Measurements from ENCODE around the gene FNIP1.
"Not testable (repeated sequence)": the region's sequence is repeated elsewhere in the genome, so short reads cannot be mapped to it uniquely, and the experiment has no call there.

The FNIP1 gene

GRCh38 chr5:131685516-131686171 is 111.2 kb downstream of the FNIP1 start:
- Histone ChIP-seq H3K36me3 (ENCODE audit: control insufficient read depth in 4 of 4, insufficient read depth in 4 of 4, low read length in 3 of 4) (peaks cover 10 to 33% (median 18%) of the 10 kb centered on the region in 4 experiments), H3K27ac (ENCODE audit: insufficient read depth in 1 of 2, low read depth in 1 of 2, low read length in 2 of 2, poor library complexity in 1 of 2, severe bottlenecking in 2 of 2) (no peak overlapping the region), H3K4me1 (ENCODE audit: control extremely low read depth in 1 of 4, control insufficient read depth in 4 of 4, insufficient read depth in 4 of 4, low read length in 3 of 4) (peaks cover 10 to 18% (median 11%) of the 10 kb centered on the region in 4 experiments), H3K27me3 (replicated peaks in 2 of 5; ENCODE audit: control insufficient read depth in 4 of 5, insufficient read depth in 5 of 5, low read length in 4 of 5) (no peaks in the 10 kb centered on the region), H3K4me3 (ENCODE audit: control insufficient read depth in 1 of 7, extremely low read depth in 1 of 7, insufficient read depth in 4 of 7, low read depth in 2 of 7, low read length in 6 of 7) (no peak overlapping the region), H3K9me3 (ENCODE audit: control extremely low read depth in 1 of 5, control insufficient read depth in 4 of 5, insufficient read depth in 2 of 5, low read depth in 1 of 5, low read length in 4 of 5) (peaks cover 0 to 5% (median 4%) of the 10 kb centered on the region in 5 experiments)
- CTCF ChIA-PET, result interaction anchor here (0.8 to 1.4 kb wide), 5 partner anchors 14 to 323 kb away, joined by 3 to 4 read pairs (median 3); no protein-coding TSS in a partner anchor
- 97% methylated on average over 5 of the region's 7 CpGs for WGBS (ENCODE audit: insufficient coverage)
- POLR2A ChIA-PET, result no interaction called here
- DNase-seq, result no peak

- POLR2A ChIA-PET, result no interaction called here
- CTCF ChIA-PET, result interaction anchor here (1.1 kb wide), 1 partner anchor 44 kb away, joined by 3 read pairs; no protein-coding TSS in a partner anchor
Measured at GRCh38 chr5:131684595-131684994, 112.2 kb downstream of the FNIP1 start.

GRCh38 chr5:131684051-131684450 is 112.8 kb downstream of the FNIP1 start:
- Histone ChIP-seq H3K27ac (ENCODE audit: insufficient read depth in 1 of 2, low read depth in 1 of 2, low read length in 2 of 2, poor library complexity in 1 of 2, severe bottlenecking in 2 of 2) (no peak overlapping the region), H3K4me3 (ENCODE audit: control insufficient read depth in 1 of 7, extremely low read depth in 1 of 7, insufficient read depth in 4 of 7, low read depth in 2 of 7, low read length in 6 of 7) (no peak overlapping the region), H3K27me3 (replicated peaks in 2 of 5; ENCODE audit: control insufficient read depth in 4 of 5, insufficient read depth in 5 of 5, low read length in 4 of 5) (no peaks in the 10 kb centered on the region), H3K9me3 (ENCODE audit: control extremely low read depth in 1 of 5, control insufficient read depth in 4 of 5, insufficient read depth in 2 of 5, low read depth in 1 of 5, low read length in 4 of 5) (no peaks in the 10 kb centered on the region), H3K4me1 (ENCODE audit: control extremely low read depth in 1 of 4, control insufficient read depth in 4 of 4, insufficient read depth in 4 of 4, low read length in 3 of 4) (peaks cover 10 to 18% (median 11%) of the 10 kb centered on the region in 4 experiments), H3K36me3 (ENCODE audit: control insufficient read depth in 4 of 4, insufficient read depth in 4 of 4, low read length in 3 of 4) (peaks cover 4 to 40% (median 18%) of the 10 kb centered on the region in 4 experiments)
- DNase-seq, result no peak
- ChIA-PET POLR2A (interaction anchor here (0.6 kb wide), 1 partner anchor 28 kb away, joined by 3 read pairs; no protein-coding TSS in a partner anchor), CTCF (no interaction called here)
- no CpG with 5 or more reads among the region's 1 CpG for WGBS (ENCODE audit: insufficient coverage)

More at GRCh38 chr5:131684595-131684994, 112.2 kb downstream of the FNIP1 start:
- DNase-seq, result no peak
- Histone ChIP-seq H3K27ac (ENCODE audit: insufficient read depth in 1 of 2, low read depth in 1 of 2, low read length in 2 of 2, poor library complexity in 1 of 2, severe bottlenecking in 2 of 2) (peak overlapping the region in 1 of 2 experiments; percentile 43), H3K27me3 (replicated peaks in 2 of 5; ENCODE audit: control insufficient read depth in 4 of 5, insufficient read depth in 5 of 5, low read length in 4 of 5) (no peaks in the 10 kb centered on the region), H3K4me3 (ENCODE audit: control insufficient read depth in 1 of 7, extremely low read depth in 1 of 7, insufficient read depth in 4 of 7, low read depth in 2 of 7, low read length in 6 of 7) (no peak overlapping the region), H3K9me3 (ENCODE audit: control extremely low read depth in 1 of 5, control insufficient read depth in 4 of 5, insufficient read depth in 2 of 5, low read depth in 1 of 5, low read length in 4 of 5) (no peaks in the 10 kb centered on the region), H3K36me3 (ENCODE audit: control insufficient read depth in 4 of 4, insufficient read depth in 4 of 4, low read length in 3 of 4) (peaks cover 4 to 35% (median 17%) of the 10 kb centered on the region in 4 experiments), H3K4me1 (ENCODE audit: control extremely low read depth in 1 of 4, control insufficient read depth in 4 of 4, insufficient read depth in 4 of 4, low read length in 3 of 4) (peaks cover 10 to 18% (median 11%) of the 10 kb centered on the region in 4 experiments)

GRCh38 chr5:131682826-131683225 is 114.0 kb downstream of the FNIP1 start:
- Histone ChIP-seq H3K4me1 (ENCODE audit: control extremely low read depth in 1 of 4, control insufficient read depth in 4 of 4, insufficient read depth in 4 of 4, low read length in 3 of 4) (peaks cover 10 to 18% (median 11%) of the 10 kb centered on the region in 4 experiments), H3K27me3 (replicated peaks in 2 of 5; ENCODE audit: control insufficient read depth in 4 of 5, insufficient read depth in 5 of 5, low read length in 4 of 5) (no peaks in the 10 kb centered on the region), H3K4me3 (ENCODE audit: control insufficient read depth in 1 of 7, extremely low read depth in 1 of 7, insufficient read depth in 4 of 7, low read depth in 2 of 7, low read length in 6 of 7) (peak overlapping the region in 1 of 7 experiments; percentile 36), H3K27ac (ENCODE audit: insufficient read depth in 1 of 2, low read depth in 1 of 2, low read length in 2 of 2, poor library complexity in 1 of 2, severe bottlenecking in 2 of 2) (peak overlapping the region in 1 of 2 experiments; percentile 55), H3K36me3 (ENCODE audit: control insufficient read depth in 4 of 4, insufficient read depth in 4 of 4, low read length in 3 of 4) (peaks cover 10 to 47% (median 21%) of the 10 kb centered on the region in 4 experiments), H3K9me3 (ENCODE audit: control extremely low read depth in 1 of 5, control insufficient read depth in 4 of 5, insufficient read depth in 2 of 5, low read depth in 1 of 5, low read length in 4 of 5) (no peaks in the 10 kb centered on the region)
- DNase-seq, result peak in 2 of 3 donors; percentile 43 to 53
- POLR2A ChIA-PET, result no interaction called here
- CTCF ChIA-PET, result no interaction called here
- WGBS (ENCODE audit: insufficient coverage), result no CpG with 5 or more reads among the region's 2 CpGs

- WGBS (ENCODE audit: insufficient coverage), result 90% methylated on average over 3 of the region's 5 CpGs
- Histone ChIP-seq H3K36me3 (ENCODE audit: control insufficient read depth in 4 of 4, insufficient read depth in 4 of 4, low read length in 3 of 4) (peaks cover 15 to 48% (median 25%) of the 10 kb centered on the region in 4 experiments), H3K27ac (ENCODE audit: insufficient read depth in 1 of 2, low read depth in 1 of 2, low read length in 2 of 2, poor library complexity in 1 of 2, severe bottlenecking in 2 of 2) (no peak overlapping the region), H3K9me3 (ENCODE audit: control extremely low read depth in 1 of 5, control insufficient read depth in 4 of 5, insufficient read depth in 2 of 5, low read depth in 1 of 5, low read length in 4 of 5) (no peaks in the 10 kb centered on the region), H3K4me1 (ENCODE audit: control extremely low read depth in 1 of 4, control insufficient read depth in 4 of 4, insufficient read depth in 4 of 4, low read length in 3 of 4) (peaks cover 10 to 18% (median 11%) of the 10 kb centered on the region in 4 experiments), H3K27me3 (replicated peaks in 2 of 5; ENCODE audit: control insufficient read depth in 4 of 5, insufficient read depth in 5 of 5, low read length in 4 of 5) (no peaks in the 10 kb centered on the region), H3K4me3 (ENCODE audit: control insufficient read depth in 1 of 7, extremely low read depth in 1 of 7, insufficient read depth in 4 of 7, low read depth in 2 of 7, low read length in 6 of 7) (peak overlapping the region in 1 of 7 experiments; percentile 36)
- ChIA-PET POLR2A (no interaction called here), CTCF (no interaction called here)
- DNase-seq, result no peak
Measured at GRCh38 chr5:131682175-131682574, 114.6 kb downstream of the FNIP1 start.

- H3K27me3 ChIP-seq (replicated peaks in 2 of 5; ENCODE audit: control insufficient read depth in 4 of 5, insufficient read depth in 5 of 5, low read length in 4 of 5), result no peaks in the 10 kb centered on the region
- H3K36me3 ChIP-seq (ENCODE audit: control insufficient read depth in 4 of 4, insufficient read depth in 4 of 4, low read length in 3 of 4), result peaks cover 23 to 57% (median 38%) of the 10 kb centered on the region in 4 experiments
- POLR2A ChIA-PET, result no interaction called here
- H3K9me3 ChIP-seq (ENCODE audit: control extremely low read depth in 1 of 5, control insufficient read depth in 4 of 5, insufficient read depth in 2 of 5, low read depth in 1 of 5, low read length in 4 of 5), result no peaks in the 10 kb centered on the region
- no CpG with 5 or more reads among the region's 1 CpG for WGBS (ENCODE audit: insufficient coverage)
- peaks cover 10 to 18% (median 11%) of the 10 kb centered on the region in 4 experiments for H3K4me1 ChIP-seq (ENCODE audit: control extremely low read depth in 1 of 4, control insufficient read depth in 4 of 4, insufficient read depth in 4 of 4, low read length in 3 of 4)
- H3K4me3 ChIP-seq (ENCODE audit: control insufficient read depth in 1 of 7, extremely low read depth in 1 of 7, insufficient read depth in 4 of 7, low read depth in 2 of 7, low read length in 6 of 7), result no peak overlapping the region
- DNase-seq, result peak in 2 of 3 donors; percentile 6 to 19
- CTCF ChIA-PET, result interaction anchor here (1.0 to 1.6 kb wide), 2 partner anchors 14 to 24 kb away, joined by 3 read pairs; no protein-coding TSS in a partner anchor
- no peak overlapping the region for H3K27ac ChIP-seq (ENCODE audit: insufficient read depth in 1 of 2, low read depth in 1 of 2, low read length in 2 of 2, poor library complexity in 1 of 2, severe bottlenecking in 2 of 2)
Measured at GRCh38 chr5:131679911-131680310, 116.9 kb downstream of the FNIP1 start.

- 100% methylated on average over 1 of the region's 10 CpGs for WGBS (ENCODE audit: insufficient coverage)
- peaks cover 25 to 62% (median 52%) of the 10 kb centered on the region in 4 experiments for H3K36me3 ChIP-seq (ENCODE audit: control insufficient read depth in 4 of 4, insufficient read depth in 4 of 4, low read length in 3 of 4)
- CTCF ChIA-PET, result not testable (repeated sequence)
Measured at GRCh38 chr5:131678273-131678672, 118.5 kb downstream of the FNIP1 start.

More at GRCh38 chr5:131678273-131678672, 118.5 kb downstream of the FNIP1 start:
- H3K27ac ChIP-seq (ENCODE audit: insufficient read depth in 1 of 2, low read depth in 1 of 2, low read length in 2 of 2, poor library complexity in 1 of 2, severe bottlenecking in 2 of 2); H3K27me3 ChIP-seq (replicated peaks in 2 of 5; ENCODE audit: control insufficient read depth in 4 of 5, insufficient read depth in 5 of 5, low read length in 4 of 5); H3K9me3 ChIP-seq (ENCODE audit: control extremely low read depth in 1 of 5, control insufficient read depth in 4 of 5, insufficient read depth in 2 of 5, low read depth in 1 of 5, low read length in 4 of 5); H3K4me3 ChIP-seq (ENCODE audit: control insufficient read depth in 1 of 7, extremely low read depth in 1 of 7, insufficient read depth in 4 of 7, low read depth in 2 of 7, low read length in 6 of 7); POLR2A ChIA-PET: not testable (repeated sequence)
- DNase-seq, result peak in 1 of 3 donors; percentile 6
- H3K4me1 ChIP-seq (ENCODE audit: control extremely low read depth in 1 of 4, control insufficient read depth in 4 of 4, insufficient read depth in 4 of 4, low read length in 3 of 4), result peaks cover 7 to 12% (median 9%) of the 10 kb centered on the region in 4 experiments
